Measurements from ENCODE around the gene OPA3. TPM values are rescaled to one million over a fixed set of nuclear protein-coding genes. Genes with fewer than 3 reads are reported as not detected.

OPA3 gene
- total RNA-seq, 1 donor from 2014 or later, result 14.4 TPM

- H3K27me3 Mint-ChIP-seq, result no peaks in the 10 kb centered on the region
- H3K4me1 Mint-ChIP-seq (ENCODE audit: low read depth), result peaks cover 4% of the 10 kb centered on the region
- H3K4me3 Mint-ChIP-seq (ENCODE audit: low read depth), result no peak overlapping the region
- H3K9me3 Mint-ChIP-seq (ENCODE audit: low read depth), result no peaks in the 10 kb centered on the region
- H3K36me3 Mint-ChIP-seq (ENCODE audit: insufficient read depth), result peaks cover 1% of the 10 kb centered on the region
- TF ChIP-seq CTCF (IDR thresholded peaks at IDR 0.05; ENCODE audit: unreplicated experiment), result no peak
- DNase-seq (ENCODE audit: low spot score, unreplicated experiment), result no peak
- H3K27ac Mint-ChIP-seq, result peak overlapping the region; percentile 23
Observed at GRCh38 chr19:45484273-45484945, 100.2 kb downstream of the OPA3 start.

- TF ChIP-seq CTCF (IDR thresholded peaks at IDR 0.05; ENCODE audit: unreplicated experiment), result no peak
Observed at GRCh38 chr19:45483033-45483432, 101.6 kb downstream of the OPA3 start.

GRCh38 chr19:45478454-45479238 is 106.0 kb downstream of the OPA3 start:
- Mint-ChIP-seq H3K9me3 (ENCODE audit: low read depth) (no peaks in the 10 kb centered on the region), H3K4me3 (ENCODE audit: low read depth) (peak overlapping the region; percentile 83), H3K27ac (peak overlapping the region; percentile 99), H3K36me3 (ENCODE audit: insufficient read depth) (no peaks in the 10 kb centered on the region), H3K27me3 (peaks cover 13% of the 10 kb centered on the region), H3K4me1 (ENCODE audit: low read depth) (peaks cover 5% of the 10 kb centered on the region)
- peak; percentile 81 for DNase-seq (ENCODE audit: low spot score, unreplicated experiment)
- peak; percentile 93 for TF ChIP-seq CTCF (IDR thresholded peaks at IDR 0.05; ENCODE audit: unreplicated experiment)

More at GRCh38 chr19:45483033-45483432, 101.6 kb downstream of the OPA3 start:
- no peak for DNase-seq (ENCODE audit: low spot score, unreplicated experiment)
- H3K4me3 Mint-ChIP-seq (ENCODE audit: low read depth), result no peak overlapping the region
- H3K27me3 Mint-ChIP-seq, result no peaks in the 10 kb centered on the region
- peaks cover 1% of the 10 kb centered on the region for H3K36me3 Mint-ChIP-seq (ENCODE audit: insufficient read depth)
- H3K4me1 Mint-ChIP-seq (ENCODE audit: low read depth), result peaks cover 6% of the 10 kb centered on the region
- H3K9me3 Mint-ChIP-seq (ENCODE audit: low read depth), result no peaks in the 10 kb centered on the region
- H3K27ac Mint-ChIP-seq, result no peak overlapping the region

- DNase-seq (ENCODE audit: low spot score, unreplicated experiment), result no peak
- H3K27me3 Mint-ChIP-seq, result peaks cover 17% of the 10 kb centered on the region
- peak overlapping the region; percentile 83 for H3K4me3 Mint-ChIP-seq (ENCODE audit: low read depth)
- no peak for TF ChIP-seq CTCF (IDR thresholded peaks at IDR 0.05; ENCODE audit: unreplicated experiment)
- H3K9me3 Mint-ChIP-seq (ENCODE audit: low read depth), result no peaks in the 10 kb centered on the region
- H3K36me3 Mint-ChIP-seq (ENCODE audit: insufficient read depth), result no peaks in the 10 kb centered on the region
- peak overlapping the region; percentile 99 for H3K27ac Mint-ChIP-seq
- H3K4me1 Mint-ChIP-seq (ENCODE audit: low read depth), result peaks cover 7% of the 10 kb centered on the region
Observed at GRCh38 chr19:45477713-45478453, 106.7 kb downstream of the OPA3 start.

Other genes with a start within 250 kb of the OPA3 start
- gene KLC3, start 244.1 kb downstream of the OPA3 start, total RNA-seq, result 1.1 and 1.6 TPM in 2 replicates
- gene ERCC2, start 214.2 kb downstream of the OPA3 start, total RNA-seq, result 60.5 and 63.8 TPM in 2 replicates
- 24.2 and 27.2 TPM in 2 replicates for gene PPP1R13L, start 179.7 kb downstream of the OPA3 start, total RNA-seq
- gene POLR1G, start 178.2 kb downstream of the OPA3 start, total RNA-seq, result 7.4 and 8.9 TPM in 2 replicates
- gene ERCC1, start 160.9 kb downstream of the OPA3 start, total RNA-seq, result 58.5 and 64.8 TPM in 2 replicates
- gene FOSB, start 116.8 kb downstream of the OPA3 start, total RNA-seq, result 5.3 and 7.3 TPM in 2 replicates
- gene RTN2, start 87.8 kb downstream of the OPA3 start, total RNA-seq, result 17.9 and 21.6 TPM in 2 replicates
- 0.62 TPM in 1 of 2 replicates, not detected in the other for gene PPM1N, start 86.4 kb downstream of the OPA3 start, total RNA-seq
- 93.4 and 94.9 TPM in 2 replicates for gene VASP, start 77.3 kb downstream of the OPA3 start, total RNA-seq
- not detected in 2 replicates for gene GPR4, start 17.4 kb upstream of the OPA3 start, total RNA-seq
- gene EML2, start 54.6 kb upstream of the OPA3 start, total RNA-seq, result 28.6 and 29.8 TPM in 2 replicates
- 26.4 and 27.2 TPM in 2 replicates for gene GIPR, start 83.4 kb upstream of the OPA3 start, total RNA-seq
- 401 and 414 TPM in 2 replicates for gene SNRPD2, start 107.2 kb upstream of the OPA3 start, total RNA-seq
- 9.0 and 10.8 TPM in 2 replicates for gene QPCTL, start 107.9 kb upstream of the OPA3 start, total RNA-seq
- gene FBXO46, start 146.1 kb upstream of the OPA3 start, total RNA-seq, result 41.6 and 44.7 TPM in 2 replicates
- not detected in 2 replicates for gene MEIOSIN, start 148.6 kb upstream of the OPA3 start, total RNA-seq
- 36.9 and 42.3 TPM in 2 replicates for gene SIX5, start 184.4 kb upstream of the OPA3 start, total RNA-seq
- gene DMPK, start 197.7 kb upstream of the OPA3 start, total RNA-seq, result 117 and 122 TPM in 2 replicates
- gene DMWD, start 208.0 kb upstream of the OPA3 start, total RNA-seq, result 99.4 and 108 TPM in 2 replicates
- gene RSPH6A, start 230.5 kb upstream of the OPA3 start, total RNA-seq, result 0.42 and 0.48 TPM in 2 replicates